Prostate gland (tissue), 2 donors: ENCODE measurements around the gene SLC25A12.
"Not testable (repeated sequence)": the region's sequence is repeated elsewhere in the genome, so short reads cannot be mapped to it uniquely, and the experiment has no call there.

Source experiments
- CTCF ChIP-seq, 4 experiments: fragments of 200-600 bp in 2 of 4; fragments of 450-650 bp in 2 of 4; sonication (generic) in 2 of 4; IDR thresholded peaks; 1 replicate in 3 of 4; 2 replicates in 1 of 4; pipeline ENCODE4 v1.5.1; 2016 to 2019; ENCODE audit warnings: antibody characterized with exemption in 4 of 4, mild to moderate bottlenecking in 2 of 4, moderate library complexity in 2 of 4
- POLR2AphosphoS5 ChIP-seq: sonication (generic); formaldehyde crosslinking; IDR thresholded peaks from one replicate; pipeline ENCODE4 v1.6.1; 2017; ENCODE audit warnings: antibody characterized with exemption

- not testable (repeated sequence) for TF ChIP-seq CTCF (IDR thresholded peaks at IDR 0.05); POLR2AphosphoS5
Observed at GRCh38 chr2:171761176-171761575, 132.9 kb downstream of the SLC25A12 start.
